ENCODE results near the gene ARPP19.

ARPP19 gene

DNA sequence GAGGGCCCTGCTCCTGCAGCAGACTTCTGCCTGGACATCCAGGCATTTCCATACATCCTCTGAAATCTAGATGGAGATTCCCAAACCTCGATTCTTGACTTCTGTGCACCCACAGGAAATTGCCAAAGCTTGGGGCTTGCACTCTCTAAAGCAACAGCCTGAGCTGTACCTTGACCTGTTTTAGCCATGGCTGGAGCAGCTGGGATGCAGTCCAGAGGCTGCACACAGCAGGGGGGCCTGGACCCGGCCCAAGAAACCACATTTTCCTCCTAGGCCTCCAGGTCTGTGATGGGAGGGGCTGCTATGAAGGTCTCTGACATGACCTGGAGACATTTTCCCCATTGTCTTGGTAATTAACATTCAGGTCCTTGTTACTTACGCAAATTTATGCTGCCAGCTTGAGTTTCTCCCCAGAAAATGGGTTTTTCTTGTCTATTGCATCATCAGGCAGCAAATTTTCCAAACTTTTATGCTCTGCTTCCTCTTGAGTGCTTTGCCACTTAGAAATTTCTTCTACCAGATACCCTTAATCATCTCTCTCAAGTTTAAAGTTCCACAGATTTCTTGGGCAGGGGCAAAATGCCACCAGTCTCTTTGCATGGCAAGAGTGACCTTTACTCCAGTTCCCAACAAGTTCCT, 28.3 kb downstream of the ARPP19 start:
- TF ChIP-seq, protein P1, sequence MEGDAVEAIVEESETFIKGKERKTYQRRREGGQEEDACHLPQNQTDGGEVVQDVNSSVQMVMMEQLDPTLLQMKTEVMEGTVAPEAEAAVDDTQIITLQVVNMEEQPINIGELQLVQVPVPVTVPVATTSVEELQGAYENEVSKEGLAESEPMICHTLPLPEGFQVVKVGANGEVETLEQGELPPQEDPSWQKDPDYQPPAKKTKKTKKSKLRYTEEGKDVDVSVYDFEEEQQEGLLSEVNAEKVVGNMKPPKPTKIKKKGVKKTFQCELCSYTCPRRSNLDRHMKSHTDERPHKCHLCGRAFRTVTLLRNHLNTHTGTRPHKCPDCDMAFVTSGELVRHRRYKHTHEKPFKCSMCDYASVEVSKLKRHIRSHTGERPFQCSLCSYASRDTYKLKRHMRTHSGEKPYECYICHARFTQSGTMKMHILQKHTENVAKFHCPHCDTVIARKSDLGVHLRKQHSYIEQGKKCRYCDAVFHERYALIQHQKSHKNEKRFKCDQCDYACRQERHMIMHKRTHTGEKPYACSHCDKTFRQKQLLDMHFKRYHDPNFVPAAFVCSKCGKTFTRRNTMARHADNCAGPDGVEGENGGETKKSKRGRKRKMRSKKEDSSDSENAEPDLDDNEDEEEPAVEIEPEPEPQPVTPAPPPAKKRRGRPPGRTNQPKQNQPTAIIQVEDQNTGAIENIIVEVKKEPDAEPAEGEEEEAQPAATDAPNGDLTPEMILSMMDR (IDR thresholded peaks at IDR 0.05; ENCODE audit: low read depth, low read length): no peak
- no peak for DNase-seq (ENCODE audit: extremely low read depth, low read depth)

DNA sequence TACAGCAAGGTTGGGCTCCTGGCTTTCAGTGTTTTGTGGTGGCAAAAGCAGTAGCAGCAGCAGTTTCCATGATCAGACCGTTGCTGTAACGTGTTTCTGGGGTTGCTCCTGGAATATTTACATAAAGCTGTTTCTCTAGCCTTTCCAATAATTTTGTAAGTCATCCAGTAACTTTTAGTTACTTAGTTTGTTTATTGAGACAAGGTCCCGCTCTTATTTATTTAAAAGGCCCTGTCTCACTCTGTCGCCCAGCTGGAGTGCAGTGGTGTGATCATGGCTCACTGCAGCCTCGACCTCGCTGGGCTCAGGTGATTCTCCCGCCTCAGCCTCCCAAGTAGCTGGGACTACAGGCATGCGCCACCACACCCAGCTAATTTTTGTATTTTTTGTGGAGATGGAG, 31.4 kb downstream of the ARPP19 start:
- DNase-seq (ENCODE audit: extremely low read depth, low read depth): no peak
- TF ChIP-seq, protein P1 (IDR thresholded peaks at IDR 0.05; ENCODE audit: low read depth, low read length): no peak

DNA sequence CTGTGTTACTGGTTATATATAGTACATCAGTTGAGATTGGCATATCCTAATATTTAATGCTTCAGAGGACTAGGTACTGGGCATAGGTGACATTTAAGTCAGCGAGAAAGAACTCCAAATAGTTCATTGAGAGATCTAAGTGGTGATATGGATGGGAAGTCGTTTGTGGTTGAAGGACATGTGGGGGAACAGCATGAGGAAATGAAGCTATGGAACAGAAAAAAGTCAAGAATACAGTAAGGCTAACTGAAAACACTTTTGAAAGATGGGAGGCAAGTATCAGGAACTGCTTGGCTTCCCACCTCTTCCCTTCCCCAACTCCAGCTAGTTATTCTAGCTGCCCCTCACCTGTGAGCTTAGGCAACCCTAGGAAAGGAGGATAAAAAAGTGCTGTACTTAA, 36.4 kb downstream of the ARPP19 start:
- DNase-seq (ENCODE audit: extremely low read depth, low read depth): no peak
- TF ChIP-seq, protein P1 (IDR thresholded peaks at IDR 0.05; ENCODE audit: low read depth, low read length): no peak

DNA sequence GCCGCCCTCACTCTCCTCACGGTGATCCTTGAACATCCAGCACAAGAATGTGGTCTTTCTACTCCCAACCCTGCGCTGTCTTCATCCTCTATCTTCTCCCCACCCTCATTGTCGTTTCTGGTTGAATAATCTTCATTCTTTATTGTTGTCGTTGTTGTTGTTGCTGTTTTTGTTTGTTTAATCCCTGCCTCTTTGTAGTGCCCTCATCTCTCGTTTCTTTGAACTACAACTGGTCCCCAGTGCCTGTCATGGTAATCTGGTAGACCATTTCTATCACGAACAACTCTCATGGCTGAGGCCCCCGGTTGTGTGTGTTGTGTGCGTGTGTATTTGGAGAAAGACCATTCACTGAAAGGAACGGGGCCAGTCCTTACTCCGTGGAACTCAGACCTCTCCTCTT, 38.9 kb downstream of the ARPP19 start:
- TF ChIP-seq, protein P1 (IDR thresholded peaks at IDR 0.05; ENCODE audit: low read depth, low read length): no peak
- no peak for DNase-seq (ENCODE audit: extremely low read depth, low read depth)

DNA sequence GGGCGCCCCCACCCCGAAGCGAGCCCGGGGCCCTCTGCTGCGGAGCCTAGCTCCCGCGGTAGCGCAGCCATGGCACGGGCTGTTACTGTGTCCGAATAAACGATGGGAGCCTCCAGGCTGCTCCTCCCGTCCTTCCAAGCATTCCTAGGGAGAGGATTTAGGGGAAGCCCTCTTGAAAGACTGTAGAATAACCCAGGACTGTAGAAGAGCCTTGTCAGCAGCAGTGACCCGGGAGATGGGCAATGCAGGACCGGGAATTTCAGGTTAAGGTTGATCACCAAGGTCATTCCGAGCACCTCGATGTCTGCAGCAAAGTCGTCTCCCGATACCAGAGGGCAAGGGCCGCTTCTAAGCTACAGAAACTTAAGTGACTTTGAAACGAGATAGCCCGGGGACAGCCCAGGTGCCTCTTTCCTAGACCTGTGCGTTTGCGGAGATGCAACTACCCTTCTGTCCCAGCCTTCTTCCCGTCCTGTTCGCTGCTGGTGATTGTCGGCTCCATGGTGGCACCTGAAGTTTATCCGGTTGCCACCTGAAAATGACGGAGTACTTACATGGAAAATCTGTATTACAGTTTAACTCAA, 39.4 kb downstream of the ARPP19 start:
- TF ChIP-seq, protein P1 (IDR thresholded peaks at IDR 0.05; ENCODE audit: low read depth, low read length): no peak
- no peak for DNase-seq (ENCODE audit: extremely low read depth, low read depth)

DNA sequence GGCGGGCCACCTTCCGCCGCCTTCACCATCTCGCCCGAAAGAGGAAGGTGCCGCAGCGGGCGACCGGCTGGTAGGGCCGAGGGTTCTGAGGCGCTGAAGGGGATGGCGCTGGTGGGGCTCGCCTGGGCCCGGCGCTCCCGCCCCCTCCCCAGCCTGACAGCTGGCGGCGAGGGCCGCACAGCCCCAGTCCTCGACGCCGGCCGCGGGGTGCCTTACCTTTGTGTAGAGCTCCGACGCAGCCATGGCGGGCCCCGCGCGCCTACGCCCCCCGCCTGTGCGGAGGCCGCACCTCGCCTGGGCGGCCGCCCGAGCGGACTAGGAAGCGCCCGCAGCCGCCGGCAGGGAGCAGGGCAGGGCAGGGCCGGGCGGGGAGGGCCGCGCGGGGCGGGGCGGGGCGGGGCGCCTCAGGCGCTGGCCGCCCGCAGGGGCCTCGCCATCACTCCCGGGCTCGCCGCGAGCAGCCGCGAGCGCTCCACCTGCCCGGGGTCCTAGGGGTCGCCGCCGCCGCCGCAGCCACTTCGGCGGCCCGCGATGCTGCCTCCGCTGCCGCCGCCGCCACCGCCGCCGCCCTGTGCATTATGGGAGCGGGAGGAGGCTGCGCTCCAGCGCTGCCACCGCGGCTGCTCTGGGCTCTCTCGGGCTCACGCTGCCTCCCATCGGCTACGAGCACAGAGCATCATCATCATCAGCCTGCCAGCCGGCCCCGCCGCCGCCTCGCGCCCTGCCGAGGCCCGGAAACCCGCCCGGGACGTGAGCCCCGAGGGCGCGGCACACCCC, 40.1 kb downstream of the ARPP19 start, which contains the start of gene MYO5A:
Gene MYO5A (minus strand): TSS at position 317 of the 777 bp plus-strand sequence. CDS start 74 bp downstream, at position 243.
- TF ChIP-seq, protein P1 (IDR thresholded peaks at IDR 0.05; ENCODE audit: low read depth, low read length): peak; percentile 2; the same call in 1 of the 2 replicates
- peak; percentile 37 for DNase-seq (ENCODE audit: extremely low read depth, low read depth)

All from AG09319 (cell line).